ENCODE results near the gene CCDC92. TPM values are rescaled to one million over a fixed set of nuclear protein-coding genes. Genes with fewer than 3 reads are reported as not detected.

The CCDC92 gene
- total and polyA plus RNA-seq, 2 of the 13 experiments (the other 11 are each of a cell fraction or from before 2014, with no cell fraction given): 5.4 to 14.7 TPM

GRCh38 chr12:123905319-123905925 is 67.2 kb downstream of the CCDC92 start:
- POLR2A ChIA-PET: interaction anchor here (1.3 kb wide), 1 partner anchor 66 kb away, joined by 3 read pairs; no protein-coding TSS in a partner anchor
- no peak for TF ChIP-seq HNRNPK (IDR thresholded peaks at IDR 0.05; ENCODE audit: low read depth, low read length, poor library complexity, severe bottlenecking)
- TF ChIP-seq ZNF263 (CRISPR knock-in tag; IDR thresholded peaks at IDR 0.05): no peak
- peak; percentile 93 for TF ChIP-seq ZNF256 (CRISPR knock-in tag; conservative IDR thresholded peaks at IDR 0.05)
- TF ChIP-seq SUZ12 (IDR thresholded peaks at IDR 0.05; ENCODE audit: low read depth, low read length): no peak
- TF ChIP-seq ZNF563 (CRISPR knock-in tag; IDR thresholded peaks at IDR 0.05): no peak
- peak; percentile 48; the same call in 1 of the 2 replicates for TF ChIP-seq SMC3 (IDR thresholded peaks at IDR 0.05; ENCODE audit: low read length)
- no peak for TF ChIP-seq ARNT (IDR thresholded peaks at IDR 0.05)
- no peak for TF ChIP-seq GMEB2 (CRISPR knock-in tag; IDR thresholded peaks at IDR 0.05; ENCODE audit: low read depth)
- TF ChIP-seq ZNF574 (CRISPR knock-in tag; IDR thresholded peaks at IDR 0.05): no peak
- peak; percentile 47; the same call in 1 of the 2 replicates for TF ChIP-seq FOSL2 (CRISPR knock-in tag; IDR thresholded peaks at IDR 0.05)
- no peak for TF ChIP-seq MBD4 (IDR thresholded peaks at IDR 0.05; ENCODE audit: borderline replicate concordance, low read length)
- no peak for TF ChIP-seq ZBTB34 (CRISPR knock-in tag; IDR thresholded peaks at IDR 0.05)
- TF ChIP-seq MIXL1 (CRISPR knock-in tag; IDR thresholded peaks at IDR 0.05): 0 out of 2 replicates have a peak, but pooled peaks have one; percentile 16
- TF ChIP-seq YY1 (IDR thresholded peaks at IDR 0.05; ENCODE audit: insufficient read depth, insufficient replicate concordance, low read depth, low read length): no peak
- no peak for TF ChIP-seq ZNF879 (CRISPR knock-in tag; IDR thresholded peaks at IDR 0.05)
- TF ChIP-seq, protein P1, sequence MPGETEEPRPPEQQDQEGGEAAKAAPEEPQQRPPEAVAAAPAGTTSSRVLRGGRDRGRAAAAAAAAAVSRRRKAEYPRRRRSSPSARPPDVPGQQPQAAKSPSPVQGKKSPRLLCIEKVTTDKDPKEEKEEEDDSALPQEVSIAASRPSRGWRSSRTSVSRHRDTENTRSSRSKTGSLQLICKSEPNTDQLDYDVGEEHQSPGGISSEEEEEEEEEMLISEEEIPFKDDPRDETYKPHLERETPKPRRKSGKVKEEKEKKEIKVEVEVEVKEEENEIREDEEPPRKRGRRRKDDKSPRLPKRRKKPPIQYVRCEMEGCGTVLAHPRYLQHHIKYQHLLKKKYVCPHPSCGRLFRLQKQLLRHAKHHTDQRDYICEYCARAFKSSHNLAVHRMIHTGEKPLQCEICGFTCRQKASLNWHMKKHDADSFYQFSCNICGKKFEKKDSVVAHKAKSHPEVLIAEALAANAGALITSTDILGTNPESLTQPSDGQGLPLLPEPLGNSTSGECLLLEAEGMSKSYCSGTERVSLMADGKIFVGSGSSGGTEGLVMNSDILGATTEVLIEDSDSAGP (CRISPR knock-in tag; IDR thresholded peaks at IDR 0.05; ENCODE audit: borderline replicate concordance): no peak
- TF ChIP-seq ZNF331 (CRISPR knock-in tag; IDR thresholded peaks at IDR 0.05): no peak

More at GRCh38 chr12:123905319-123905925, 67.2 kb downstream of the CCDC92 start:
- H3K9me3 ChIP-seq (ENCODE audit: low read length): no peaks in the 10 kb centered on the region
- H3K4me2 ChIP-seq (ENCODE audit: low read depth, low read length): no peak overlapping the region
- no peaks in the 10 kb centered on the region for H3K79me2 ChIP-seq (ENCODE audit: insufficient read depth, low read length)
- in situ Hi-C loops (cut with HindIII; ENCODE audit: extremely low pct_ligation_motif_present, low pct_unique_long_range_greater_than_20kb): no loop called here
- CTCF ChIA-PET (ENCODE audit: low intra/inter-chr PET ratio, low total read pairs): interaction anchor here (2.4 kb wide), 1 partner anchor 78 kb away, joined by 21 read pairs; no protein-coding TSS in a partner anchor
- no peak overlapping the region for H2AFZ ChIP-seq (ENCODE audit: low read length)
- H3K27me3 ChIP-seq (ENCODE audit: control insufficient read depth in 1 of 2, insufficient read depth in 2 of 2, low read length in 2 of 2): peaks cover 2 to 26% of the 10 kb centered on the region in 2 experiments; a peak in 4 of 5 replicates
- ATAC-seq (no peak; the same call in 2 of the 3 replicates), DNase-seq (ENCODE audit: low spot score) (peak; percentile 59), FAIRE-seq (peak; percentile 82)
- no peak overlapping the region for H3K27ac ChIP-seq (ENCODE audit: extremely low read length, insufficient read depth, low read length)
- no peaks in the 10 kb centered on the region for H4K20me1 ChIP-seq (ENCODE audit: insufficient read depth, low read length)
- no peak overlapping the region for H3K4me3 ChIP-seq (replicated peaks in 1 of 3; ENCODE audit: insufficient read depth in 1 of 3, low read depth in 2 of 3, low read length in 3 of 3)
- intact Hi-C loops (cut with micrococcal nuclease; ENCODE audit: unreplicated experiment): loop anchor here (1.0 kb wide), 1 partner anchor 79 kb away; no protein-coding TSS in a partner anchor
- WGBS (ENCODE audit: low lambda C conversion rate): 18% methylated on average over 9 of the region's 9 CpGs
- H3K36me3 ChIP-seq (replicated peaks in 1 of 2; ENCODE audit: control insufficient read depth in 1 of 2, insufficient read depth in 2 of 2, low read length in 2 of 2): no peaks in the 10 kb centered on the region
- H3K9ac ChIP-seq (ENCODE audit: insufficient read depth, low read depth, low read length): no peak overlapping the region
- no TSS peak for BruUV-seq (replicated peaks)
- H3K4me1 ChIP-seq (ENCODE audit: insufficient read depth, low read length): peaks cover 20% of the 10 kb centered on the region

Measured in HepG2 (cell line).